Peyer's patch (tissue), 4 donors: ENCODE measurements around the gene CTNNA1.

Source experiments
- POLR2A ChIP-seq, 2 donors: fragments of 450-650 bp; IDR thresholded peaks; one replicate each; pipeline ENCODE4 v1.5.1; 2017; ENCODE audit warnings: antibody characterized with exemption in 2 of 2, mild to moderate bottlenecking in 2 of 2, moderate library complexity in 2 of 2
- TF ChIP-seq, protein P1 (sequence below), 6 experiments: fragments of 450-650 bp in 4 of 6; fragments of 200-600 bp in 2 of 6; sonication (generic) in 1 of 6; IDR thresholded peaks; one replicate each; pipeline ENCODE4 v1.5.1; 2017 to 2019; ENCODE audit warnings: antibody characterized with exemption in 6 of 6, mild to moderate bottlenecking in 3 of 6, moderate library complexity in 1 of 6

DNA sequence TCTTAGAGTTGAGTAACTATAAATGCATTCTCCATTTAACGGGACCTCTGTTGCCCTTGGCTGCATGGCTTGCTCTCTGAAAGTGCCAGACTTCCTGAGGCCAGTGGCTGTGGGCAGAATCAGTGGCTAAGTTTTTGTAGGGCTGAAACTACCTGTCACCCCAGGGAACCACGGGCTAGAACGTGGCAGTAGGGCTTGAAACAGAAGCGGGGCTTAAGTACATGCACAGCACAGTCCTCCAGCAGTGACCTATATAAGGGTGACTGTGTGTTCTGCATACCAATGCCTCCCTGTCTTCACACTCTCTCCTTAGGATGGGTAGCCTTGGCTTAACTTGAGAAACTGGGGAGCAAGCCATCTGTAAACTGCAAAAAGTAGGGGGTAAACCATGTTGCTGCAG lies 165.5 kb downstream of the CTNNA1 start:
- TF ChIP-seq, protein P1, sequence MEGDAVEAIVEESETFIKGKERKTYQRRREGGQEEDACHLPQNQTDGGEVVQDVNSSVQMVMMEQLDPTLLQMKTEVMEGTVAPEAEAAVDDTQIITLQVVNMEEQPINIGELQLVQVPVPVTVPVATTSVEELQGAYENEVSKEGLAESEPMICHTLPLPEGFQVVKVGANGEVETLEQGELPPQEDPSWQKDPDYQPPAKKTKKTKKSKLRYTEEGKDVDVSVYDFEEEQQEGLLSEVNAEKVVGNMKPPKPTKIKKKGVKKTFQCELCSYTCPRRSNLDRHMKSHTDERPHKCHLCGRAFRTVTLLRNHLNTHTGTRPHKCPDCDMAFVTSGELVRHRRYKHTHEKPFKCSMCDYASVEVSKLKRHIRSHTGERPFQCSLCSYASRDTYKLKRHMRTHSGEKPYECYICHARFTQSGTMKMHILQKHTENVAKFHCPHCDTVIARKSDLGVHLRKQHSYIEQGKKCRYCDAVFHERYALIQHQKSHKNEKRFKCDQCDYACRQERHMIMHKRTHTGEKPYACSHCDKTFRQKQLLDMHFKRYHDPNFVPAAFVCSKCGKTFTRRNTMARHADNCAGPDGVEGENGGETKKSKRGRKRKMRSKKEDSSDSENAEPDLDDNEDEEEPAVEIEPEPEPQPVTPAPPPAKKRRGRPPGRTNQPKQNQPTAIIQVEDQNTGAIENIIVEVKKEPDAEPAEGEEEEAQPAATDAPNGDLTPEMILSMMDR (IDR thresholded peaks at IDR 0.05) = no peak
- no peak for TF ChIP-seq POLR2A (IDR thresholded peaks at IDR 0.05)
